Trophoblast cell (in vitro differentiated cells and primary cell): ENCODE results near the gene LHX6.

Experiments used
- DNase-seq, 2 donors: peaks; one replicate each; pipeline ENCODE4 v3.0.0-alpha.2; 2016
- H2AFZ ChIP-seq: 2 replicates; pipeline ENCODE4 v1.6.1; 2013; ENCODE audit warnings: low read length, moderate library complexity, mild to moderate bottlenecking; ENCODE audit not compliant: insufficient read depth, poor library complexity
- H2AK5ac ChIP-seq: 2 replicates; pipeline ENCODE4 v1.6.1; 2013; ENCODE audit warnings: mild to moderate bottlenecking, low read length
- H2BK120ac ChIP-seq: 2 replicates; pipeline ENCODE4 v1.6.1; 2013; ENCODE audit warnings: low read length, mild to moderate bottlenecking, moderate library complexity; ENCODE audit not compliant: insufficient read depth, poor library complexity
- H2BK12ac ChIP-seq: 2 replicates; pipeline ENCODE4 v1.6.1; 2013; ENCODE audit warnings: mild to moderate bottlenecking, low read length, moderate library complexity
- H2BK5ac ChIP-seq: 2 replicates; pipeline ENCODE4 v1.6.1; 2013; ENCODE audit warnings: low read length, low read depth, moderate library complexity, mild to moderate bottlenecking; ENCODE audit not compliant: poor library complexity
- H3K14ac ChIP-seq: 2 replicates; pipeline ENCODE4 v1.6.1; 2013; ENCODE audit warnings: mild to moderate bottlenecking, low read length
- H3K18ac ChIP-seq: 2 replicates; pipeline ENCODE4 v1.6.1; 2013; ENCODE audit warnings: mild to moderate bottlenecking, low read length
- H3K23ac ChIP-seq: 2 replicates; pipeline ENCODE4 v1.6.1; 2013; ENCODE audit warnings: low read length
- H3K27ac ChIP-seq: 2 replicates; pipeline ENCODE4 v1.5.1; 2013; ENCODE audit warnings: low read depth, mild to moderate bottlenecking, inconsistent platforms, low read length, moderate library complexity
- H3K27me3 ChIP-seq: 2 replicates; pipeline ENCODE4 v1.6.1; 2013; ENCODE audit warnings: inconsistent platforms, mild to moderate bottlenecking, low read length, moderate library complexity; ENCODE audit not compliant: insufficient read depth
- H3K36me3 ChIP-seq, 2 experiments: 1 replicate in 1 of 2; 2 replicates in 1 of 2; pipeline ENCODE4 v1.6.1; 2013; ENCODE audit warnings: low read length in 2 of 2, mild to moderate bottlenecking in 2 of 2, moderate library complexity in 1 of 2; ENCODE audit not compliant: insufficient read depth in 2 of 2, control insufficient read depth in 1 of 2
- H3K4ac ChIP-seq: 2 replicates; pipeline ENCODE4 v1.6.1; 2013; ENCODE audit warnings: low read depth, mild to moderate bottlenecking, low read length, moderate library complexity
- H3K4me1 ChIP-seq, 2 experiments: 1 replicate in 1 of 2; 2 replicates in 1 of 2; pipeline ENCODE4 v1.6.1; 2013; ENCODE audit warnings: low read length in 2 of 2, mild to moderate bottlenecking in 2 of 2, moderate library complexity in 1 of 2; ENCODE audit not compliant: insufficient read depth in 2 of 2, control insufficient read depth in 1 of 2
- H3K4me2 ChIP-seq: 2 replicates; pipeline ENCODE4 v1.6.1; 2013; ENCODE audit warnings: inconsistent platforms, mild to moderate bottlenecking, low read length, moderate library complexity
- H3K4me3 ChIP-seq: 2 replicates; pipeline ENCODE4 v1.5.1; 2013; ENCODE audit warnings: mild to moderate bottlenecking, low read depth, low read length, inconsistent platforms
- H3K79me1 ChIP-seq: one replicate; pipeline ENCODE4 v1.6.1; 2013; ENCODE audit warnings: low read length
- H3K79me2 ChIP-seq: 2 replicates; pipeline ENCODE4 v1.6.1; 2013; ENCODE audit warnings: low read length, mild to moderate bottlenecking; ENCODE audit not compliant: control insufficient read depth, insufficient read depth, poor library complexity
- H3K9ac ChIP-seq: 2 replicates; pipeline ENCODE4 v1.6.1; 2013; ENCODE audit warnings: mild to moderate bottlenecking, low read length
- H3K9me3 ChIP-seq: 2 replicates; pipeline ENCODE4 v1.6.1; 2013; ENCODE audit warnings: low read depth, mild to moderate bottlenecking, control low read depth, inconsistent platforms, low read length; ENCODE audit not compliant: insufficient read depth
- H4K12ac ChIP-seq: 2 replicates; pipeline ENCODE4 v1.6.1; 2013; ENCODE audit warnings: low read depth, mild to moderate bottlenecking, low read length, moderate library complexity
- H4K8ac ChIP-seq: 2 replicates; pipeline ENCODE4 v1.6.1; 2013; ENCODE audit warnings: low read depth, mild to moderate bottlenecking, low read length, moderate library complexity
- H4K91ac ChIP-seq: one replicate; pipeline ENCODE4 v1.6.1; 2013; ENCODE audit warnings: low read depth, mild to moderate bottlenecking, low read length, moderate library complexity
- whole genome bisulfite sequencing: extraction: QIAGEN DNeasy Blood & Tissue Kit; methylation state at CpG from one replicate; pipeline ENCODE4 v1.1.7; 2013; ENCODE audit warnings: missing lambda C conversion rate; ENCODE audit not compliant: insufficient read length, insufficient coverage; ENCODE audit errors: extremely low coverage; 5-methylcytosine and 5-hydroxymethylcytosine counted together

The LHX6 gene

DNA sequence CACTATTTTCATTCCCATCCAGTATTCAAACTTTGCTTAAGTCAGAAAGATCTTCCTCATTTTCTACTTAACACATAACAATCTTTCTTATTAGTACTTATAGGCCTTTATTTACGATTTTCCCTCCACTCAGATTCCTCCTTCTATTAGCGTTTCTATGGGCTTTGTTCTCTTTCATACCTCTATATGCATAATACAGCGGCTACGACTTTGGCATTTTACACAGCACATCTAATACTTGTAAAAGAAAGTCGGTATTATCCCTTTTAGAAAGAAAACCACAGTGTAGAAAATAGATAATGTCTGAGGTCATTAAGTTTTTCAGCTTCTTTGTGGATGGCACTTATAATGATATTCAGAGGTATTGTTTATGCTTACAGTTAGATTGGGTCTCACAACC, 27.4 kb upstream of the LHX6 start:
- Histone ChIP-seq H4K12ac (no peak overlapping the region), H3K4me1 (no peaks in the 10 kb centered on the region), H3K4me3 (no peak overlapping the region), H3K9me3 (no peaks in the 10 kb centered on the region), H3K4me2 (no peak overlapping the region), H3K27me3 (no peaks in the 10 kb centered on the region), H3K79me2 (no peaks in the 10 kb centered on the region), H3K36me3 (peaks cover 7 to 10% of the 10 kb centered on the region in 2 experiments), H2AK5ac (no peak overlapping the region), H3K23ac (no peak overlapping the region), H3K18ac (no peak overlapping the region), H2AFZ (no peak overlapping the region), H3K4ac (no peak overlapping the region), H2BK12ac (no peak overlapping the region), H4K91ac (no peak overlapping the region), H4K8ac (no peak overlapping the region), H3K79me1 (no peaks in the 10 kb centered on the region), H3K27ac (no peak overlapping the region), H2BK120ac (no peak overlapping the region), H3K9ac (no peak overlapping the region), H3K14ac (no peak overlapping the region), H2BK5ac (no peak overlapping the region)
- DNase-seq: no peak
- 100% methylated on average over 1 of the region's 5 CpGs for WGBS

DNA sequence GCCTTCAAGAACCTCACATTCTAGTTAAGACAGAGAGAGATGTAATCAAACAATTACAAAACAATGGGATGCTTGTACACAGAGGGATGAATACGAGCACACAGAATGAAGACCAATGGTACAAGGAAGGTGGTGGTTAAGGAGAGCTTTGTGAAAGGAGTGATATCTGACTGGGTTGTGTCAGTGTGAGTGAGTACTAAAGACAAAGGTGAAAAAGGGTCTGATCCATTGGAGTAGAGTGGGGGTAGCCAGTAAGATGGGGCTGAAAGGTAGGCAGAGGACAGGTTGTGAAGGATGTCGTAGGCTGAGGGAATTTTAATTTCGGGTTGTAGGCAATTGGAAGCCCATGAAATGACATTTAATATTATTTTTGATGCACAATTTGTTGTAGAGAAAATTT, 26.0 kb upstream of the LHX6 start:
- Histone ChIP-seq H3K27me3 (no peaks in the 10 kb centered on the region), H3K36me3 (peaks cover 7 to 11% of the 10 kb centered on the region in 2 experiments), H3K9ac (no peak overlapping the region), H3K14ac (no peak overlapping the region), H2BK12ac (no peak overlapping the region), H3K79me2 (no peaks in the 10 kb centered on the region), H3K4ac (no peak overlapping the region), H3K23ac (no peak overlapping the region), H4K12ac (no peak overlapping the region), H3K4me2 (no peak overlapping the region), H2BK5ac (no peak overlapping the region), H3K18ac (no peak overlapping the region), H3K4me1 (no peaks in the 10 kb centered on the region), H2AFZ (no peak overlapping the region), H2BK120ac (no peak overlapping the region), H3K27ac (no peak overlapping the region), H4K8ac (no peak overlapping the region), H4K91ac (no peak overlapping the region), H3K9me3 (no peaks in the 10 kb centered on the region), H3K79me1 (no peaks in the 10 kb centered on the region), H2AK5ac (no peak overlapping the region), H3K4me3 (no peak overlapping the region)
- no CpG with 5 or more reads among the region's 3 CpGs for WGBS
- DNase-seq: no peak

GRCh38 chr9:122252796-122253195, 24.0 kb upstream of the LHX6 start:
- Histone ChIP-seq H2BK5ac (no peak overlapping the region), H4K91ac (no peak overlapping the region), H3K4me2 (no peak overlapping the region), H3K4ac (no peak overlapping the region), H3K18ac (no peak overlapping the region), H3K36me3 (peaks cover 4 to 13% of the 10 kb centered on the region in 2 experiments), H4K8ac (no peak overlapping the region), H2AK5ac (no peak overlapping the region), H3K79me2 (no peaks in the 10 kb centered on the region), H2BK120ac (no peak overlapping the region), H3K27ac (no peak overlapping the region), H2BK12ac (no peak overlapping the region), H3K9ac (no peak overlapping the region), H3K79me1 (no peaks in the 10 kb centered on the region), H4K12ac (no peak overlapping the region), H3K27me3 (no peaks in the 10 kb centered on the region), H3K4me3 (no peak overlapping the region), H3K4me1 (no peaks in the 10 kb centered on the region), H2AFZ (no peak overlapping the region), H3K9me3 (no peaks in the 10 kb centered on the region), H3K14ac (no peak overlapping the region), H3K23ac (no peak overlapping the region)
- DNase-seq: no peak
- WGBS: no CpG with 5 or more reads among the region's 5 CpGs

- Histone ChIP-seq H2AFZ (no peak overlapping the region), H3K9ac (no peak overlapping the region), H3K4ac (no peak overlapping the region), H3K9me3 (no peaks in the 10 kb centered on the region), H3K14ac (no peak overlapping the region), H3K4me1 (no peaks in the 10 kb centered on the region), H3K79me1 (no peaks in the 10 kb centered on the region), H3K79me2 (no peaks in the 10 kb centered on the region), H3K27ac (no peak overlapping the region), H3K4me3 (no peak overlapping the region), H2BK5ac (no peak overlapping the region), H4K12ac (no peak overlapping the region), H3K27me3 (no peaks in the 10 kb centered on the region), H2BK120ac (no peak overlapping the region), H3K36me3 (peaks cover 6 to 20% of the 10 kb centered on the region in 2 experiments), H3K23ac (no peak overlapping the region), H3K18ac (no peak overlapping the region), H2BK12ac (no peak overlapping the region), H2AK5ac (no peak overlapping the region), H4K91ac (no peak overlapping the region), H3K4me2 (no peak overlapping the region), H4K8ac (no peak overlapping the region)
- no peak for DNase-seq
- WGBS: no CpG with 5 or more reads among the region's 2 CpGs
Measured at GRCh38 chr9:122251351-122251750, 22.6 kb upstream of the LHX6 start.
